HT-29 (cell line): ENCODE measurements around the gene LGALS1. TPM values are rescaled to one million over a fixed set of nuclear protein-coding genes. Genes with fewer than 3 reads are reported as not detected.
"Not testable (repeated sequence)": the region's sequence is repeated elsewhere in the genome, so short reads cannot be mapped to it uniquely, and the experiment has no call there.

ENCODE experiments used
- DNase-seq: peaks from one replicate; pipeline ENCODE4 v3.0.0-alpha.2; 2015; ENCODE audit warnings: low spot score
- small RNA-seq: library from RNA; depleted of rRNA; stranded (forward); fragments of <200 nt; gene quantifications from one replicate; pipeline ENCODE3, GENCODE V24; 2014
- total RNA-seq: library from RNA; depleted of rRNA; stranded (reverse); fragments of >200 nt; shearing (Covaris generic); gene quantifications from 2 replicates; pipeline ENCODE4 v1.2.3, GENCODE V29; 2014; rRNA removed

Gene LGALS1
- total RNA-seq, 1 experiment from 2014 or later: 15.3 TPM

DNA sequence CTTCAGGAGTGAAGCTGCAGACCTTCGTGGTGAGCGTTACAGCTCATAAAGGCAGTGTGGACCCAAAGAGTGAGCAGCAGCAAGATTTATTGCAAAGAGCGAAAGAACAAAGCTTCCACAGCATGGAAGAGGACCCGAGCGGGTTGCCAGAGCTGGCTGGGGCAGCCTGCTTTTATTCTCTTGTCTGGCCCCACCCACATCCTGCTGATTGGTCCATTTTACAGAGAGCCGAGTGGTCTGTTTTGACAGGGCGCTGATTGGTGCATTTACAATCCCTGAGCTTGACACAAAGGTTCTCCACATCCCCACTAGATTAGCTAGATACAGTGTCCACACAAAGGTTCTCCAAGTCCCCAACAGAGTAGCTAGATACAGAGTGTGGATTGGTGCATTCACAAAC is 41.8 kb downstream of the LGALS1 start:
- DNase-seq: not testable (repeated sequence)

DNA sequence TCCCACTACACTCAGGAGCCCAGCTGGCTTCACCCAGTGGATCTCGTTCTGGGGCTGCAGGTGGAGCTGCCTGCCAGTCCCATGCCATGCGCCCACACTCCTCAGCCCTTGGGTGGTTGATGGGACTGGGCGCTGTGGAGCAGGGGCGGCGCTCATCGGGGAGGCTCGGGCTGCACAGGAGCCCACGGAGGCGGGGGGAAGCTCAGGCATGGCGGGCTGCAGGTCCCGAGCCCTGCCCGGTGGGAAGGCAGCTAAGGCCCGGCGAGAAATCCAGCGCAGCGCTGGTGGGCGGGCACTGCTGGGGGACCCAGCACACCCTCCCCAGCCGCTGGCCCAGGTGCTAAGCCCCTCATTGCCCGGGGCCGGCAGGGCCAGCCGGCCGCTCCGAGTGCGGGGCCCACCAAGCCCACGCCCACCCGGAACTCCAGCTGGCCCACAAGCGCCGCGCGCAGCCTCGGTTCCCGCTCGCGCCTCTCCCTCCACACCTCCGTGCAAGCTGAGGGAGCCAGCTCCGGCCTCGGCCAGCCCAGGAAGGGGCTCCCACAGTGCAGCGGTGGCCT is 42.4 kb downstream of the LGALS1 start:
- DNase-seq: not testable (repeated sequence)

DNA sequence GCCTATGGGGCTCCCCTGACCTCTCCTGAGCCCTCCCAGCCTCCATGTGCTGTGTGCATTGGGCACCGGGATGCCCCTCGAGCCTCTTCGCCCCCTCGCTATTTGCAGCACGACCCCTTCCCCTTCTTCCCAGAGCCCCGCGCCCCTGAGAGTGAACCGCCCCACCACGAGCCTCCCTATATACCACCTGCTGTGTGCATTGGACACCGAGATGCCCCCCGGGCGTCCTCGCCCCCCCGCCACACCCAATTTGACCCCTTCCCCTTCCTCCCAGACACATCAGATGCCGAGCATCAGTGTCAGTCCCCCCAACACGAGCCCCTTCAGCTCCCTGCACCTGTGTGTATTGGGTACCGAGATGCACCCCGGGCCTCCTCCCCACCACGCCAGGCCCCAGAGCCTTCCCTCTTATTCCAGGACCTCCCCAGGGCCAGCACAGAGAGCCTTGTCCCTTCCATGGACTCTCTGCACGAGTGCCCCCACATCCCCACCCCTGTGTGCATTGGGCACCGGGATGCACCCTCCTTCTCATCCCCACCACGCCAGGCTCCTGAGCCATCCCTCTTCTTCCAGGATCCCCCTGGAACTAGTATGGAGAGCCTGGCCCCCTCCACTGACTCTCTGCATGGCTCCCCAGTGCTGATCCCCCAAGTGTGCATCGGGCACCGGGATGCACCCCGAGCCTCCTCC is 50.3 kb downstream of the LGALS1 start:
- DNase-seq: no peak

DNA sequence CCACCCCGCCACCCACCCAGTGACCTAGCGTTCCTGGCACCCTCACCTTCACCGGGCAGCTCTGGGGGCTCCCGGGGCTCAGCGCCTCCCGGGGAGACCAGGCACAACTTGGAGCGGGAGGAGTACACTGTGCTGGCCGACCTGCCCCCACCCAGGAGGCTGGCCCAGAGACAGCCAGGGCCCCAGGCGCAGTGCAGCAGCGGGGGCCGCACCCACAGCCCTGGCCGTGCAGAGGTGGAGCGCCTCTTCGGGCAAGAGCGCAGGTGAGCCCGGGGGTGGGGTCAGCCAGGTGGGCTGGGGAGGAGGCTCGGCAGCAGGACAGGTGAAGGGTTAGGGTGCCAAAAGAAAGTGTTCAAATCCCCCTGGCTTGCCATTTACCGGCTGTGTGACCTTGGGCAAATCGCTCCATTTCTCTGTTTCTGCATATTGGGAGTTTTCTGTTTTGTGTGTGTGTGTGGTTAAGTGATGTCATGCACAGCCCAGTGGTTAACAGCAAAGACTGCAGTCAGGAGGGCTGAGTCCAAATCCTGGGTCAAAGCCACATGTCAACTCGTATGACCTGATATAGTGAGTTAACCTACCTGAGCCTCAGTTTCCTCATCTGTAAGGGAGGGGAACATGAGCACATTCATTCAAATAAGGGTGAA is 50.9 kb downstream of the LGALS1 start:
- no peak for DNase-seq

DNA sequence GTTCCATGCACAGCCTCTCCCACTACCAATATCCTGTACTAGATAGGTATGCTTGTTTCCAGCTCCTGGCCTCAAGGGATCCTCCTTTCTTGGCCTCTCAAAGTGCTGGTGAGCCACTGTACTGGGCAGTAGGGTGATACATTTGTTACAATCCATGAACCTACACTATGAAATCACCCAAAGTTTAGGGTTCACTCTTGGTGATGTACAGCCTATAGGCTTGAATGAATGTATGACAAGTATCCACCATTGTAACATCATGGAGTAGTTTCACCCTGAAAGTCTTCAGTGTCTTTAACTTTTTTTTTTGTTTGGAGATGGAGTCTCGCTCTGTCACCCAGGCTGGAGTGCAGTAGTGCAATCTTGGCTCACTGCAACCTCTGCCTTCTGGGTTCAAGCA is 53.2 kb downstream of the LGALS1 start:
- no peak for DNase-seq

Small RNA genes lying within 50 kb of the gene (small RNA-seq; reads per million reads assigned to genes)
- not detected for gene RN7SL385P

Other genes with a start within 250 kb of the LGALS1 start
- gene ELFN2, start 248.2 kb upstream of the LGALS1 start, total RNA-seq: 0.03 TPM in 1 of 2 replicates, not detected in the other
- 1.0 and 2.1 TPM in 2 replicates for gene MFNG, start 189.3 kb upstream of the LGALS1 start, total RNA-seq
- gene CARD10, start 156.2 kb upstream of the LGALS1 start, total RNA-seq: 32.7 and 50.4 TPM in 2 replicates
- 62.3 and 68.7 TPM in 2 replicates for gene CDC42EP1, start 115.2 kb upstream of the LGALS1 start, total RNA-seq
- 11.1 and 13.0 TPM in 2 replicates for gene LGALS2, start 95.5 kb upstream of the LGALS1 start, total RNA-seq
- gene GGA1, start 66.8 kb upstream of the LGALS1 start, total RNA-seq: 54.1 and 55.1 TPM in 2 replicates
- gene SH3BP1, start 36.0 kb upstream of the LGALS1 start, total RNA-seq: 38.8 and 47.1 TPM in 2 replicates
- gene PDXP, start 16.9 kb upstream of the LGALS1 start, total RNA-seq: 25.4 and 33.0 TPM in 2 replicates
- 25.2 and 42.3 TPM in 2 replicates for gene NOL12, start 10.7 kb downstream of the LGALS1 start, total RNA-seq
- 91.3 and 98.4 TPM in 2 replicates for gene TRIOBP, start 21.4 kb downstream of the LGALS1 start, total RNA-seq
- gene GCAT, start 132.3 kb downstream of the LGALS1 start, total RNA-seq: 23.5 and 29.6 TPM in 2 replicates
- gene GALR3, start 147.7 kb downstream of the LGALS1 start, total RNA-seq: not detected in 2 replicates
- 17.8 and 19.6 TPM in 2 replicates for gene ANKRD54, start 168.7 kb downstream of the LGALS1 start, total RNA-seq
- gene EIF3L, start 173.8 kb downstream of the LGALS1 start, total RNA-seq: 219 and 230 TPM in 2 replicates
- 23.7 and 25.7 TPM in 2 replicates for gene MICALL1, start 230.7 kb downstream of the LGALS1 start, total RNA-seq